C4-2B (cell line): ENCODE measurements around the gene MTPN.

Source experiments
- CTCF ChIP-seq: fragments of 450-650 bp; conservative IDR thresholded peaks from 2 replicates; pipeline ENCODE4 v1.5.1; 2017; ENCODE audit warnings: mild to moderate bottlenecking
- ZFX ChIP-seq: fragments of 450-650 bp; IDR thresholded peaks from 2 replicates; pipeline ENCODE4 v1.6.1; 2017

GRCh38 chr7:135980665-135981180 lies 3.6 kb upstream of the MTPN start:
- TF ChIP-seq CTCF (no peak), ZFX (no peak)
